HEK293 (cell line): ENCODE measurements around the gene MRC2.

ENCODE experiments used
- CTCF ChIA-PET: fragments of 350-600 bp; formaldehyde crosslinking; extraction: SDS; loops from one replicate; lab custom pipeline; 2021; ENCODE audit warnings: antibody characterized with exemption; lab: Yijun Ruan, JAX
- POLR2A ChIA-PET: fragments of 300-600 bp; formaldehyde crosslinking; extraction: SDS; loops from one replicate; lab custom pipeline; 2020; ENCODE audit warnings: antibody characterized with exemption, inconsistent platforms; lab: Yijun Ruan, JAX
- H3K27ac ChIP-seq: fragments of 200-500 bp; sonication (Bioruptor generic); 2 replicates; pipeline ENCODE4 v1.5.1; 2014; ENCODE audit warnings: low read depth, low read length, control low read depth, inconsistent platforms; ENCODE audit errors: extremely low read depth
- H3K36me3 ChIP-seq, 2 experiments: fragments of 200-500 bp in 1 of 2; sonication (Bioruptor generic) in 1 of 2; 1 replicate in 1 of 2; 2 replicates in 1 of 2; pipeline ENCODE4 v1.5.1; 2014 to 2017; ENCODE audit warnings: inconsistent platforms in 2 of 2, low read length in 2 of 2; ENCODE audit not compliant: control insufficient read depth in 2 of 2, insufficient read depth in 1 of 2
- H3K4me1 ChIP-seq: fragments of 200-500 bp; sonication (Bioruptor generic); 2 replicates; pipeline ENCODE4 v1.5.1; 2014; ENCODE audit warnings: mild to moderate bottlenecking, low read length, inconsistent platforms; ENCODE audit not compliant: control insufficient read depth, insufficient read depth
- H3K4me3 ChIP-seq: 2 replicates; pipeline ENCODE4 v1.5.1; 2011; ENCODE audit warnings: low read depth, mild to moderate bottlenecking, control low read depth, low read length, moderate library complexity
- H3K9me3 ChIP-seq: fragments of 200-500 bp; sonication (Bioruptor generic); 2 replicates; pipeline ENCODE4 v1.5.1; 2014; ENCODE audit warnings: low read depth, low read length, inconsistent platforms; ENCODE audit not compliant: control insufficient read depth, insufficient read depth
- BCL11B ChIP-seq: fragments of 450-650 bp; formaldehyde crosslinking; IDR thresholded peaks from 2 replicates; pipeline ENCODE4 v1.5.1; 2016; ENCODE audit warnings: low read depth, missing biosample characterization, missing genetic modification characterization
- HIC1 ChIP-seq: fragments of 450-650 bp; formaldehyde crosslinking; IDR thresholded peaks from 2 replicates; pipeline ENCODE4 v1.5.1; 2016; ENCODE audit warnings: missing biosample characterization, missing genetic modification characterization
- KLF17 ChIP-seq: fragments of 450-650 bp; formaldehyde crosslinking; IDR thresholded peaks from 2 replicates; pipeline ENCODE4 v1.5.1; 2016; ENCODE audit warnings: missing biosample characterization, missing genetic modification characterization
- KLF7 ChIP-seq: fragments of 450-650 bp; formaldehyde crosslinking; IDR thresholded peaks from 2 replicates; pipeline ENCODE4 v1.5.1; 2016; ENCODE audit warnings: missing biosample characterization, missing genetic modification characterization, borderline replicate concordance
- OVOL3 ChIP-seq: fragments of 450-650 bp; formaldehyde crosslinking; IDR thresholded peaks from 2 replicates; pipeline ENCODE4 v1.5.1; 2016; ENCODE audit warnings: missing biosample characterization, missing genetic modification characterization
- PRDM1 ChIP-seq: fragments of 450-650 bp; formaldehyde crosslinking; IDR thresholded peaks from 2 replicates; pipeline ENCODE4; 2016; ENCODE audit warnings: missing biosample characterization, missing genetic modification characterization
- SETDB1 ChIP-seq: IDR thresholded peaks from one replicate; pipeline ENCODE4 v1.6.1; 2017; ENCODE audit warnings: mild to moderate bottlenecking, low read length, moderate library complexity, mixed read lengths; ENCODE audit not compliant: insufficient read length
- TRIM28 ChIP-seq: IDR thresholded peaks from 2 replicates; pipeline ENCODE4 v1.6.1; 2011; ENCODE audit warnings: low read length, control low read depth, borderline replicate concordance
- ZBTB1 ChIP-seq: fragments of 450-650 bp; formaldehyde crosslinking; IDR thresholded peaks from 2 replicates; pipeline ENCODE4 v1.5.1; 2016; ENCODE audit warnings: missing biosample characterization, missing genetic modification characterization
- ZBTB7A ChIP-seq: fragments of 450-650 bp; formaldehyde crosslinking; IDR thresholded peaks from 2 replicates; pipeline ENCODE4 v1.5.1; 2016; ENCODE audit warnings: low read depth, missing biosample characterization, missing genetic modification characterization
- ZFP69B ChIP-seq: fragments of 450-650 bp; formaldehyde crosslinking; IDR thresholded peaks from 2 replicates; pipeline ENCODE4 v1.5.1; 2016; ENCODE audit warnings: missing biosample characterization, missing genetic modification characterization
- ZNF140 ChIP-seq: fragments of 450-650 bp; formaldehyde crosslinking; IDR thresholded peaks from 2 replicates; pipeline ENCODE4 v1.5.1; 2016; ENCODE audit warnings: missing biosample characterization, missing genetic modification characterization
- ZNF510 ChIP-seq: fragments of 450-650 bp; formaldehyde crosslinking; IDR thresholded peaks from 2 replicates; pipeline ENCODE4 v1.5.1; 2018; ENCODE audit warnings: mild to moderate bottlenecking, missing genetic modification characterization, missing biosample characterization; ENCODE audit not compliant: insufficient replicate concordance
- ZNF529 ChIP-seq: fragments of 450-650 bp; formaldehyde crosslinking; IDR thresholded peaks from 2 replicates; pipeline ENCODE4 v1.5.1; 2017; ENCODE audit warnings: missing genetic modification characterization, missing biosample characterization; ENCODE audit not compliant: insufficient replicate concordance
- ZNF548 ChIP-seq: fragments of 450-650 bp; formaldehyde crosslinking; IDR thresholded peaks from 2 replicates; pipeline ENCODE4 v1.5.1; 2016; ENCODE audit warnings: missing biosample characterization, missing genetic modification characterization
- ZNF549 ChIP-seq: fragments of 450-650 bp; IDR thresholded peaks from 2 replicates; pipeline ENCODE4 v1.5.1; 2018; ENCODE audit warnings: missing biosample characterization, missing genetic modification characterization, mild to moderate bottlenecking, inconsistent platforms, moderate library complexity
- ZNF571 ChIP-seq: fragments of 450-650 bp; formaldehyde crosslinking; IDR thresholded peaks from 2 replicates; pipeline ENCODE4 v1.5.0; 2017; ENCODE audit warnings: missing biosample characterization, missing genetic modification characterization
- ZNF610 ChIP-seq: fragments of 450-650 bp; formaldehyde crosslinking; IDR thresholded peaks from 2 replicates; pipeline ENCODE4 v1.5.1; 2016; ENCODE audit warnings: missing biosample characterization, missing genetic modification characterization, borderline replicate concordance
- ZNF624 ChIP-seq: fragments of 450-650 bp; formaldehyde crosslinking; IDR thresholded peaks from 2 replicates; pipeline ENCODE4 v1.5.1; 2017; ENCODE audit warnings: missing biosample characterization, missing genetic modification characterization
- ZNF626 ChIP-seq: fragments of 450-650 bp; sonication (Bioruptor Pico); formaldehyde crosslinking; IDR thresholded peaks from 2 replicates; pipeline ENCODE4 v1.5.1; 2018; ENCODE audit warnings: missing biosample characterization, missing genetic modification characterization, inconsistent platforms
- ZNF843 ChIP-seq: fragments of 450-650 bp; formaldehyde crosslinking; IDR thresholded peaks from 2 replicates; pipeline ENCODE4 v1.5.1; 2016; ENCODE audit warnings: missing biosample characterization, missing genetic modification characterization
- TF ChIP-seq, protein P1 (sequence below): fragments of 450-650 bp; formaldehyde crosslinking; IDR thresholded peaks from 2 replicates; pipeline ENCODE4 v1.5.1; 2016; ENCODE audit warnings: missing biosample characterization, missing genetic modification characterization
- TF ChIP-seq, protein P2 (sequence below): fragments of 450-650 bp; IDR thresholded peaks from 2 replicates; pipeline ENCODE4 v1.5.1; 2018; ENCODE audit warnings: missing biosample characterization, mild to moderate bottlenecking, missing genetic modification characterization

Gene MRC2

GRCh38 chr17:62708587-62708986, 81.1 kb downstream of the MRC2 start:
- no peak overlapping the region for H3K4me3 ChIP-seq
- POLR2A ChIA-PET: interaction anchor here (0.6 kb wide), 1 partner anchor 158 kb away, joined by 5 read pairs; no protein-coding TSS in a partner anchor
- no peaks in the 10 kb centered on the region for H3K9me3 ChIP-seq
- TF ChIP-seq ZFP69B (peak; percentile 78), ZNF549 (tag by site-specific recombination) (peak; percentile 42; the same call in 1 of the 2 replicates), ZNF529 (tag by site-specific recombination) (peak; percentile 21), ZNF140 (no peak), TRIM28 (peak; percentile 97; the same call in 1 of the 2 replicates), OVOL3 (tag by site-specific recombination) (no peak), SETDB1 (peak; percentile 83), ZNF610 (tag by site-specific recombination) (0 out of 2 replicates have a peak, but pooled peaks have one; percentile 36), ZNF626 (tag by site-specific recombination) (0 out of 2 replicates have a peak, but pooled peaks have one; percentile 54)
- H3K36me3 ChIP-seq: no peaks in the 10 kb centered on the region
- H3K4me1 ChIP-seq: peaks cover 3% of the 10 kb centered on the region
- no peak overlapping the region for H3K27ac ChIP-seq
- CTCF ChIA-PET: interaction anchor here (0.6 to 1.0 kb wide), 2 partner anchors 12 to 20 kb away, joined by 3 to 5 read pairs; no protein-coding TSS in a partner anchor

DNA sequence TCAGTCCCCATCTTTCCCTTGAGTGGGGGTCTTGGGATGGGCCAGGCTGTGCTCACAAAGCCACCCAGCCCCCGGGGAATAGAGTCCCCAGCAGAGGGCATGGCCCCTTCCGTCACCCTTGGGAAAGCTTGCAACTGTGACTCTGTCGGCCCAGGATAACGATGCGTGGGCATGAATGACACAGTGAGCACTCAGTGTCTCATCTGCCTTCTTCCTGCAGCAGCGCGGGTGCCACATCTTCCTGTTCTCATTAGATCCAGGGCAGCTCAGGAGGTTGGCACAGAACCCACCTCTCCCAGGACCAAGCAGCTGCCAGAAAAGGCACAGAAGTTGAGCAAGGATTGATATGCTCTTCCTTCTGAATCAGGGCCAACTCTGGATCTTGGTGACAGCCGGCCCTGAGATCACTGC, 84.7 kb downstream of the MRC2 start:
- no peaks in the 10 kb centered on the region for H3K4me1 ChIP-seq
- H3K36me3 ChIP-seq: no peaks in the 10 kb centered on the region
- H3K27ac ChIP-seq: no peak overlapping the region
- TF ChIP-seq ZNF510 (tag by site-specific recombination) (no peak), BCL11B (tag by site-specific recombination) (no peak), ZNF624 (tag by site-specific recombination) (no peak), KLF17 (tag by site-specific recombination) (no peak), PRDM1 (tag by site-specific recombination) (no peak), ZNF548 (tag by site-specific recombination) (no peak), ZNF571 (tag by site-specific recombination) (no peak), ZBTB1 (tag by site-specific recombination) (no peak), ZBTB7A (tag by site-specific recombination) (no peak), KLF7 (tag by site-specific recombination) (no peak), HIC1 (no peak), ZNF843 (tag by site-specific recombination) (no peak)
- TF ChIP-seq, protein P1, sequence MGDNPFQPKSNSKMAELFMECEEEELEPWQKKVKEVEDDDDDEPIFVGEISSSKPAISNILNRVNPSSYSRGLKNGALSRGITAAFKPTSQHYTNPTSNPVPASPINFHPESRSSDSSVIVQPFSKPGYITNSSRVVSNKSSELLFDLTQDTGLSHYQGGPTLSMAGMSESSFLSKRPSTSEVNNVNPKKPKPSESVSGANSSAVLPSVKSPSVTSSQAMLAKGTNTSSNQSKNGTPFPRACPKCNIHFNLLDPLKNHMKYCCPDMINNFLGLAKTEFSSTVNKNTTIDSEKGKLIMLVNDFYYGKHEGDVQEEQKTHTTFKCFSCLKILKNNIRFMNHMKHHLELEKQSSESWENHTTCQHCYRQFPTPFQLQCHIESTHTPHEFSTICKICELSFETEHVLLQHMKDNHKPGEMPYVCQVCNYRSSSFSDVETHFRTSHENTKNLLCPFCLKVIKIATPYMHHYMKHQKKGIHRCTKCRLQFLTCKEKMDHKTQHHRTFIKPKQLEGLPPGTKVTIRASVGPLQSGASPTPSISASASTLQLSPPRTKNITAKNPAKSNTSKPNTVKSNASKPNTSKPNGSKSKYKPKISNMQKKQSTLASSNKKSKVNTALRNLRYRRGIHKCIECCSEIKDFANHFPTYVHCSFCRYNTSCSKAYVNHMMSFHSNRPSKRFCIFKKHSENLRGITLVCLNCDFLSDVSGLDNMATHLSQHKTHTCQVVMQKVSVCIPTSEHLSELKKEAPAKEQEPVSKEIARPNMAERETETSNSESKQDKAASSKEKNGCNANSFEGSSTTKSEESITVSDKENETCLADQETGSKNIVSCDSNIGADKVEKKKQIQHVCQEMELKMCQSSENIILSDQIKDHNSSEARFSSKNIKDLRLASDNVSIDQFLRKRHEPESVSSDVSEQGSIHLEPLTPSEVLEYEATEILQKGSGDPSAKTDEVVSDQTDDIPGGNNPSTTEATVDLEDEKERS: no peak
- TF ChIP-seq, protein P2, sequence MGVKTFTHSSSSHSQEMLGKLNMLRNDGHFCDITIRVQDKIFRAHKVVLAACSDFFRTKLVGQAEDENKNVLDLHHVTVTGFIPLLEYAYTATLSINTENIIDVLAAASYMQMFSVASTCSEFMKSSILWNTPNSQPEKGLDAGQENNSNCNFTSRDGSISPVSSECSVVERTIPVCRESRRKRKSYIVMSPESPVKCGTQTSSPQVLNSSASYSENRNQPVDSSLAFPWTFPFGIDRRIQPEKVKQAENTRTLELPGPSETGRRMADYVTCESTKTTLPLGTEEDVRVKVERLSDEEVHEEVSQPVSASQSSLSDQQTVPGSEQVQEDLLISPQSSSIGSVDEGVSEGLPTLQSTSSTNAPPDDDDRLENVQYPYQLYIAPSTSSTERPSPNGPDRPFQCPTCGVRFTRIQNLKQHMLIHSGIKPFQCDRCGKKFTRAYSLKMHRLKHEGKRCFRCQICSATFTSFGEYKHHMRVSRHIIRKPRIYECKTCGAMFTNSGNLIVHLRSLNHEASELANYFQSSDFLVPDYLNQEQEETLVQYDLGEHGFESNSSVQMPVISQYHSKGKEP (tag by site-specific recombination): no peak
- no peak overlapping the region for H3K4me3 ChIP-seq
- CTCF ChIA-PET: no interaction called here
- no peaks in the 10 kb centered on the region for H3K9me3 ChIP-seq
- POLR2A ChIA-PET: no interaction called here
